ENCODE results near the gene RPL9. TPM values are rescaled to one million over a fixed set of nuclear protein-coding genes. Genes with fewer than 3 reads are reported as not detected.

The RPL9 gene
- total and polyA plus RNA-seq, 11 donors, result 576 to 2,059 (median 926) TPM

DNA sequence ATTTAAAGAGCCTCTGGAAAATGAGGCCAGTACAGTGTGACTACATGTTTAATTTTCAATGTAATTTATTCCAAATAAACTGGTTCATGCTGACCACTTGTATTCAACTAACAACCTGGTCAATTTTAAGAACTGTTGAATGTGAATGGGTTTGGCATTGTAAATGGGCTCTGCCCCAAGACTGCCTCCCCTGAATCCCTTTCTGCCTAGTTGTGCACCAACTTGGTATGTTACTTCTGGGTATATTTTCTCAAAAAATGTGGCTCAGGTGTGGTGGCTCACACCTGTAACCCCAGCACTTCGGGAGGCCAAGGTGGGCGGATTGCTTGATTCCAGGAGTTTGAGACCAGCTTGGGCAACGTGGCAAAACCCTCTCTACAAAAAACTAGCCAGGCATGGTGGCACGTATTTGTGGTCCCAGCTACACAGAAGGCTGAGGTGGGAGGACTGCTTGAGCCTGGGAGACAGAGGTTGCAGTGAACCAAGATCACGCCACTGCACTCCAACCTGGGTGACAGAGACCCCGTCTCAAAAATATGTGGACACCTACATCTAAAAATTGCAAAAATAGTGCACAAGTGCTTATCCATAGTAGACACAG, 7.2 kb downstream of the RPL9 start:
- intact Hi-C loops (cut with DNase I), result loop anchor here in 2 of 10 donors (10.0 kb wide), 2 partner anchors 73 to 87 kb away; partner anchors contain the start of genes RFC1 (in 1 of the 2) and UGDH (in 1 of the 2)

DNA sequence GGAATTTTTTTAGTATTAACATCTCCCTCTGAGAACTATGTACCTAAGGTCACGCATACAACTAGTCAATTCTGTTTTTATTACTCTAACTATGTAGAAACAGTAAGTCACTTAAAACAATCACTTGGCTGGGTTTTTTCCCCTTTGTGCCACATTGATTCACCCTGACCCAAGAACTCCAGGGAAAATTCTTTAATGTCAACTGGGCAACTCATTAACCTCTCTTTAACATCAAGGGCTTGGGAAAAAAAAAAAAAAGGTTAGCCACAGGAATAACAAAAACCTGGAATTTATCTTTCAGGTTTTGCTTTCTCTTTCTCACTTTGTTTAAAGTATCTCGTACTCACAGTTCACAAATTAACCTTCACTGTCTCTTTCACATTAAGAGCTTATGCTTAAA, 8.1 kb downstream of the RPL9 start:
- DNase-seq (no peak), ATAC-seq (no peak)
- no peaks in the 10 kb centered on the region for H3K9me3 ChIP-seq
- H3K4me3 ChIP-seq, result no peak overlapping the region
- H3K27ac ChIP-seq, result no peak overlapping the region
- 44 to 79% (median 64%) methylated on average over 2 of the region's 2 CpGs for WGBS, 4 donors
- peaks cover 0 to 74% (median 69%) of the 10 kb centered on the region in 9 donors for H3K36me3 ChIP-seq
- no peaks in the 10 kb centered on the region for H3K27me3 ChIP-seq
- H3K4me1 ChIP-seq, result peaks cover 0 to 18% (median 5%) of the 10 kb centered on the region in 12 donors
- intact Hi-C loops (cut with DNase I), result loop anchor here in 2 of 10 donors (10.0 kb wide), 2 partner anchors 74 to 86 kb away; partner anchors contain the start of genes RFC1 (in 1 of the 2) and UGDH (in 1 of the 2)
- no peak for TF ChIP-seq CTCF (IDR thresholded peaks at IDR 0.05)
- TF ChIP-seq POLR2A (IDR thresholded peaks at IDR 0.05), result no peak

More for the DNA sequence above, 7.2 kb downstream of the RPL9 start:
- WGBS, 4 donors, result 91 to 94% (median 93%) methylated on average over 6 of the region's 6 CpGs
- TF ChIP-seq POLR2A (IDR thresholded peaks at IDR 0.05), result no peak
- no peak for TF ChIP-seq CTCF (IDR thresholded peaks at IDR 0.05)
- no peak for DNase-seq
- Histone ChIP-seq H3K4me1 (peaks cover 0 to 22% (median 10%) of the 10 kb centered on the region in 12 donors), H3K27me3 (no peaks in the 10 kb centered on the region), H3K4me3 (no peak overlapping the region), H3K27ac (no peak overlapping the region), H3K36me3 (peaks cover under 1 to 83% (median 78%) of the 10 kb centered on the region in 9 donors), H3K9me3 (no peaks in the 10 kb centered on the region)
- no peak for ATAC-seq

DNA sequence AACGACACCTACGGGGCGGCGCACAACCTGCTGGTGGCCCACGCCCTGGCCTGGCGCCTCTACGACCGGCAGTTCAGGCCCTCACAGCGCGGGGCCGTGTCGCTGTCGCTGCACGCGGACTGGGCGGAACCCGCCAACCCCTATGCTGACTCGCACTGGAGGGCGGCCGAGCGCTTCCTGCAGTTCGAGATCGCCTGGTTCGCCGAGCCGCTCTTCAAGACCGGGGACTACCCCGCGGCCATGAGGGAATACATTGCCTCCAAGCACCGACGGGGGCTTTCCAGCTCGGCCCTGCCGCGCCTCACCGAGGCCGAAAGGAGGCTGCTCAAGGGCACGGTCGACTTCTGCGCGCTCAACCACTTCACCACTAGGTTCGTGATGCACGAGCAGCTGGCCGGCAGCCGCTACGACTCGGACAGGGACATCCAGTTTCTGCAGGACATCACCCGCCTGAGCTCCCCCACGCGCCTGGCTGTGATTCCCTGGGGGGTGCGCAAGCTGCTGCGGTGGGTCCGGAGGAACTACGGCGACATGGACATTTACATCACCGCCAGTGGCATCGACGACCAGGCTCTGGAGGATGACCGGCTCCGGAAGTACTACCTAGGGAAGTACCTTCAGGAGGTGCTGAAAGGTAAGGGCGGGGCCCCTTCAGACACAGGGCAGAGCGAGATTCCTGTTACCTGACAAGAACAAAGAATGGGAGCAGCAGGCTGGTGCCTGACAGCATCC, 11.7 kb downstream of the RPL9 start:
- 4 to 12% (median 7%) methylated on average over 24 to 61 of the region's 61 CpGs for WGBS, 4 donors
- peak in 4 of 12 donors; percentile 21 to 42 (median 29) for TF ChIP-seq CTCF (IDR thresholded peaks at IDR 0.05)
- no peak for TF ChIP-seq POLR2A (IDR thresholded peaks at IDR 0.05)
- Histone ChIP-seq H3K4me1 (peaks cover 0 to 13% (median 5%) of the 10 kb centered on the region in 12 donors), H3K4me3 (peak overlapping the region; percentile 20 to 58 (median 48)), H3K36me3 (peaks cover 0 to 38% (median 33%) of the 10 kb centered on the region in 9 donors), H3K27ac (peak overlapping the region in 3 of 12 donors; percentile 1 to 22 (median 17)), H3K27me3 (no peaks in the 10 kb centered on the region), H3K9me3 (no peaks in the 10 kb centered on the region)
- DNase-seq (peak; percentile 43 to 78 (median 62)), ATAC-seq (peak; percentile 57 to 87 (median 82))
- intact Hi-C loops (cut with DNase I), result loop anchor here in 3 of 10 donors (5.0 to 10.0 kb wide), 3 partner anchors 132 to 545 kb away; no protein-coding TSS in a partner anchor

DNA sequence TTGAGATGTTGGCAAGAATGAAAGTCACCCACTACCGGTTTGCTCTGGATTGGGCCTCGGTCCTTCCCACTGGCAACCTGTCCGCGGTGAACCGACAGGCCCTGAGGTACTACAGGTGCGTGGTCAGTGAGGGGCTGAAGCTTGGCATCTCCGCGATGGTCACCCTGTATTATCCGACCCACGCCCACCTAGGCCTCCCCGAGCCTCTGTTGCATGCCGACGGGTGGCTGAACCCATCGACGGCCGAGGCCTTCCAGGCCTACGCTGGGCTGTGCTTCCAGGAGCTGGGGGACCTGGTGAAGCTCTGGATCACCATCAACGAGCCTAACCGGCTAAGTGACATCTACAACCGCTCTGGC, 12.3 kb downstream of the RPL9 start:
- whole genome bisulfite sequencing, 4 donors, result 80 to 97% (median 87%) methylated on average over 15 to 20 of the region's 20 CpGs
- H3K27ac ChIP-seq, result peak overlapping the region in 2 of 12 donors; percentile 17 to 22
- intact Hi-C loops (cut with DNase I), result loop anchor here in 3 of 10 donors (5.0 to 10.0 kb wide), 3 partner anchors 132 to 544 kb away; no protein-coding TSS in a partner anchor
- no peaks in the 10 kb centered on the region for H3K27me3 ChIP-seq
- H3K4me1 ChIP-seq, result peaks cover 0 to 13% (median 5%) of the 10 kb centered on the region in 12 donors
- peak in 1 of 5 donors; percentile 11 for DNase-seq
- H3K36me3 ChIP-seq, result peaks cover 0 to 33% (median 27%) of the 10 kb centered on the region in 9 donors
- H3K9me3 ChIP-seq, result no peaks in the 10 kb centered on the region
- peak overlapping the region; percentile 20 to 58 (median 48) for H3K4me3 ChIP-seq
- ATAC-seq, result peak in 2 of 4 donors; percentile 8 to 38
- TF ChIP-seq POLR2A (IDR thresholded peaks at IDR 0.05) (no peak), CTCF (IDR thresholded peaks at IDR 0.05) (no peak)
